ENCODE data around the gene IL10RA. TPM values are rescaled to one million over a fixed set of nuclear protein-coding genes. Genes with fewer than 3 reads are reported as not detected.

IL10RA gene
- total and polyA plus RNA-seq, 10 donors, result 32.9 to 239 (median 156) TPM

DNA sequence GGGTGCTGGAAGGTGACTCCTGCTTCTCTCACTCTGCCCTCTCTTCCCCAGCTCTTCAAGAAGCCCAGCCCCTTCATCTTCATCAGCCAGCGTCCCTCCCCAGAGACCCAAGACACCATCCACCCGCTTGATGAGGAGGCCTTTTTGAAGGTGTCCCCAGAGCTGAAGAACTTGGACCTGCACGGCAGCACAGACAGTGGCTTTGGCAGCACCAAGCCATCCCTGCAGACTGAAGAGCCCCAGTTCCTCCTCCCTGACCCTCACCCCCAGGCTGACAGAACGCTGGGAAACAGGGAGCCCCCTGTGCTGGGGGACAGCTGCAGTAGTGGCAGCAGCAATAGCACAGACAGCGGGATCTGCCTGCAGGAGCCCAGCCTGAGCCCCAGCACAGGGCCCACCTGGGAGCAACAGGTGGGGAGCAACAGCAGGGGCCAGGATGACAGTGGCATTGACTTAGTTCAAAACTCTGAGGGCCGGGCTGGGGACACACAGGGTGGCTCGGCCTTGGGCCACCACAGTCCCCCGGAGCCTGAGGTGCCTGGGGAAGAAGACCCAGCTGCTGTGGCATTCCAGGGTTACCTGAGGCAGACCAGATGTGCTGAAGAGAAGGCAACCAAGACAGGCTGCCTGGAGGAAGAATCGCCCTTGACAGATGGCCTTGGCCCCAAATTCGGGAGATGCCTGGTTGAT is 12.6 kb downstream of the IL10RA start:
- intact Hi-C loops (cut with DNase I; ENCODE audit: low total_unique reads), result no loop called here
- WGBS, 5 donors, result 78 to 88% (median 85%) methylated on average over 9 to 10 of the region's 10 CpGs
- peak; percentile 68 for DNase-seq
- Histone ChIP-seq H3K27ac (peak overlapping the region in 5 of 8 donors; percentile 78 to 98 (median 96)), H3K36me3 (peaks cover 0 to 72% (median 61%) of the 10 kb centered on the region in 6 donors), H3K4me1 (peaks cover 24 to 100% (median 82%) of the 10 kb centered on the region in 6 donors), H3K4me3 (no peak overlapping the region), H3K9me3 (peaks cover 0 to 2% (median 0%) of the 10 kb centered on the region in 8 donors), H3K27me3 (replicated peaks in 1 of 7) (no peaks in the 10 kb centered on the region)
- TF ChIP-seq POLR2A (IDR thresholded peaks at IDR 0.05), result no peak
- TF ChIP-seq POLR2AphosphoS5 (IDR thresholded peaks at IDR 0.05), result peak; percentile 31 to 80 (median 34)
- TF ChIP-seq CTCF (IDR thresholded peaks at IDR 0.05 in 8 of 11, conservative IDR thresholded peaks at IDR 0.05 in 3 of 11), result no peak

DNA sequence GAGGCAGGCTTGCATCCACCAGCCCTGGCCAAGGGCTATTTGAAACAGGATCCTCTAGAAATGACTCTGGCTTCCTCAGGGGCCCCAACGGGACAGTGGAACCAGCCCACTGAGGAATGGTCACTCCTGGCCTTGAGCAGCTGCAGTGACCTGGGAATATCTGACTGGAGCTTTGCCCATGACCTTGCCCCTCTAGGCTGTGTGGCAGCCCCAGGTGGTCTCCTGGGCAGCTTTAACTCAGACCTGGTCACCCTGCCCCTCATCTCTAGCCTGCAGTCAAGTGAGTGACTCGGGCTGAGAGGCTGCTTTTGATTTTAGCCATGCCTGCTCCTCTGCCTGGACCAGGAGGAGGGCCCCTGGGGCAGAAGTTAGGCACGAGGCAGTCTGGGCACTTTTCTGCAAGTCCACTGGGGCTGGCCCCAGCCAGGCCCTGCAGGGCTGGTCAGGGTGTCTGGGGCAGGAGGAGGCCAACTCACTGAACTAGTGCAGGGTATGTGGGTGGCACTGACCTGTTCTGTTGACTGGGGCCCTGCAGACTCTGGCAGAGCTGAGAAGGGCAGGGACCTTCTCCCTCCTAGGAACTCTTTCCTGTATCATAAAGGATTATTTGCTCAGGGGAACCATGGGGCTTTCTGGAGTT is 13.3 kb downstream of the IL10RA start:
- intact Hi-C loops (cut with DNase I; ENCODE audit: low total_unique reads), result no loop called here
- H3K36me3 ChIP-seq, result peaks cover 0 to 66% (median 54%) of the 10 kb centered on the region in 6 donors
- H3K9me3 ChIP-seq, result peaks cover 0 to 5% (median 0%) of the 10 kb centered on the region in 8 donors
- 64 to 90% (median 75%) methylated on average over 2 to 3 of the region's 3 CpGs; no CpG with 5 or more reads in 1 of the 5 donors for WGBS, 5 donors
- no peak overlapping the region for H3K4me3 ChIP-seq
- DNase-seq, result peak; percentile 76
- H3K4me1 ChIP-seq, result peaks cover 21 to 100% (median 79%) of the 10 kb centered on the region in 6 donors
- peak overlapping the region; percentile 11 to 98 (median 86) for H3K27ac ChIP-seq
- no peak for TF ChIP-seq CTCF (IDR thresholded peaks at IDR 0.05 in 8 of 11, conservative IDR thresholded peaks at IDR 0.05 in 3 of 11)
- peak; percentile 42 to 72 (median 50) for TF ChIP-seq POLR2AphosphoS5 (IDR thresholded peaks at IDR 0.05)
- no peaks in the 10 kb centered on the region for H3K27me3 ChIP-seq (replicated peaks in 1 of 7)

DNA sequence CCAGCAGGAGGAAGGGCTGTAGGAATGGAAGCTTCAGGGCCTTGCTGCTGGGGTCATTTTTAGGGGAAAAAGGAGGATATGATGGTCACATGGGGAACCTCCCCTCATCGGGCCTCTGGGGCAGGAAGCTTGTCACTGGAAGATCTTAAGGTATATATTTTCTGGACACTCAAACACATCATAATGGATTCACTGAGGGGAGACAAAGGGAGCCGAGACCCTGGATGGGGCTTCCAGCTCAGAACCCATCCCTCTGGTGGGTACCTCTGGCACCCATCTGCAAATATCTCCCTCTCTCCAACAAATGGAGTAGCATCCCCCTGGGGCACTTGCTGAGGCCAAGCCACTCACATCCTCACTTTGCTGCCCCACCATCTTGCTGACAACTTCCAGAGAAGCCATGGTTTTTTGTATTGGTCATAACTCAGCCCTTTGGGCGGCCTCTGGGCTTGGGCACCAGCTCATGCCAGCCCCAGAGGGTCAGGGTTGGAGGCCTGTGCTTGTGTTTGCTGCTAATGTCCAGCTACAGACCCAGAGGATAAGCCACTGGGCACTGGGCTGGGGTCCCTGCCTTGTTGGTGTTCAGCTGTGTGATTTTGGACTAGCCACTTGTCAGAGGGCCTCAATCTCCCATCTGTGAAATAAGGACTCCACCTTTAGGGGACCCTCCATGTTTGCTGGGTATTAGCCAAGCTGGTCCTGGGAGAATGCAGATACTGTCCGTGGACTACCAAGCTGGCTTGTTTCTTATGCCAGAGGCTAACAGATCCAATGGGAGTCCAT is 14.1 kb downstream of the IL10RA start:
- Histone ChIP-seq H3K36me3 (peaks cover 0 to 58% (median 47%) of the 10 kb centered on the region in 6 donors), H3K27me3 (replicated peaks in 1 of 7) (no peaks in the 10 kb centered on the region), H3K9me3 (peaks cover 0 to 5% (median 0%) of the 10 kb centered on the region in 8 donors), H3K4me3 (no peak overlapping the region), H3K27ac (peak overlapping the region; percentile 11 to 98 (median 86)), H3K4me1 (peaks cover 22 to 100% (median 81%) of the 10 kb centered on the region in 6 donors)
- peak; percentile 75 for DNase-seq
- 83 to 90% (median 85%) methylated on average over 4 of the region's 4 CpGs for WGBS, 5 donors
- intact Hi-C loops (cut with DNase I; ENCODE audit: low total_unique reads), result no loop called here
- no peak for TF ChIP-seq POLR2A (IDR thresholded peaks at IDR 0.05)
- TF ChIP-seq POLR2AphosphoS5 (IDR thresholded peaks at IDR 0.05), result peak in 2 of 3 donors; percentile 56 to 73
- no peak for TF ChIP-seq CTCF (IDR thresholded peaks at IDR 0.05 in 8 of 11, conservative IDR thresholded peaks at IDR 0.05 in 3 of 11)

Measured in spleen (tissue), 11 donors.